Stimulated activated CD8-positive, alpha-beta memory T cell treated with anti-CD3 and anti-CD28 coated beads, Interleukin-4, amount 100 ng/mL, for 24 hours (primary cell): ENCODE data around the gene RAP1GAP.

Experiments
- DNase-seq: peaks from one replicate; pipeline ENCODE4 v3.0.0-alpha.2; 2020; ENCODE audit warnings: low read depth

The RAP1GAP gene

GRCh38 chr1:21590126-21590880, 78.9 kb downstream of the RAP1GAP start:
- no peak for DNase-seq

DNA sequence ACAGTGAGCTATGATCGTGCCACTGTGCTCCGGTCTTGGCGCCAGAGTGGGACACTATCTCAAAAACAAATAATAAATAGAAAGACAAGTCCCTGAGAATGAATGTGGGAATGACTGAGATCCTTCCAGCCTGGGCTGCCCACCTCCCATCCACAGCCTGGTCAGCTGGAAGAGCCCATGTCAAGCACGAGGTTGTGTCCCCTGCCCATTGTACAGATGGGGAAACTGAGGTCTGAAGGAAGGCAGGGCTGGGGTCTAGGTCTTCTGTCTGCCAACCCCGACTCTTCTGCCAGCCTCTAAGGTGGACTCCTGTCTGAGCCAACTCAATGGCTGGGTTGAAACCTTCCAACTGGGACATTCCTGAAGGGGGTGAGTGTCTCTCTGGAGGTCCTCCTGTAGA, 79.5 kb downstream of the RAP1GAP start:
- no peak for DNase-seq

DNA sequence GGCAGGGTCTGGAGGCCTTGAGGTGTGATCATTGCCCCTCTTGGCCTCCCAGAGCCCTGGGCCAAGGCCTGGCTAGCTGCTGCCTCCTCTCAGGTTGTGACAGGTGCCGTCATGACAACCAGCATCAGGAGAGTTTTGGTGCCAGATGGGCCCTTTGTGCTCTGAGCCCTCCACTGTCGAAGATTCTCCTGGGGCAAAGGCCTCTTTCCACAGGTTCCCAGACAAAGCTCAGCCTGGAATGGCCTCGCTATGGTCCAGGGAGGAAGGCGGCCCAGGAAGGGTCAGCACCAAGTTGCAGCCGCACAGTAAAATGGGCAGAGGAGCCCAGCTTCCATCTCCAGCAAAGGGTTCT, 81.6 kb downstream of the RAP1GAP start:
- DNase-seq, result no peak

DNA sequence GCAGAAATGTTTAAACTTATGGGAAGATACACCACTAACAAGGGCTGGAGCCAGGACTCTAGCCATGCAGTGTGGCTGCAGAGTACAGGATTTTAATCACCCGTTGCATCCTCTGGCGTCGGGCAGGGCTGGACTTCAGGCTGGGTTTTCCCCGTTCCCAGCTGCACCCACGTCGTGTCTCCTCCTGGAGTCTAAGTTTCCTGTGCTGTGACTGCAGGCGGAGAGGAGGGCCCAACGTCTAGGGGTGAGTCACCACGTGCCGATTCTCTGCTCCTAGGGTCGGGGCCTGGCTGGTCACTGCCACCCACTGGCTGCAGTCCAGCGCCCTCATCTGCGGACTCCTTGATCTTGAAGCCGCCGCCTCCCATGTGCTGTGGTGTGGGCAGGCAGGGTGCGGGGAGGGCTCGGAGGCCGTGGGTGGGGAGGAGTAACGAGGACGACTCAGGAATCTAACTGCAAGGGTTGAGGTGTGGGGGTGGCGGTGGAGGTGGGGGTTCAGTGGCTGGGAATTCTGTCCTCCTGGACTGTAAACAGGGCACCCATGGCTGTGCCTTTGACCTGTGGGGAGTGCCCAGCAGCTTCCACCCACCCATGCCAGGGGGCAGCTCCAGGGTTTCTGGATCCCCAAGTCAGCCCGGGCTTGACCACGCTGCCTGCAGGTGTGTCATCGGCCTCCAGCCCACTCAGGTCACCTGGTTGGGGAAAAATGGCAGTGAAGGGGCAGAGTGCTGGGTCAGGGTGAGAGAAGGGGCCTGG, 82.1 kb downstream of the RAP1GAP start:
- DNase-seq, result no peak

DNA sequence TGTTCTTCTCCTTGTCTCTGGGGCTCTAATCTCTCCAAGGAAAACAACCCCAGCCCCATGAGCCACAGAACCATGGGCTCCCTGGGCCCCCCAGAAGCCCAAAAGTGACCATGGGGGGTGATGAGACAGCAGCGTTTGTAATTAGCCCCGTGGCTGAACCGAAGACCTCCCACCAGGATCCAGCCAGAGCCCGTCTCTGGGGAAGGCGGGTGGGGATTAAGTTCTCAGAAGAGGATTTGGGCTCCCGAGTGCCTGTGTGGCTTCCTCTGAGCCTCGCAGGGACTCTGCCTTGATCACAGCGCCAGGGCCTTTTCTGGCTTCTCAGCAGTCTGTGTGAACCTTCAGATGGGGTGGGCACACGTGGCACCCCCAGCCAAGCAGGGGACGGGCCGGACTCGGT, 82.9 kb downstream of the RAP1GAP start:
- DNase-seq, result no peak

- no peak for DNase-seq
Observed at GRCh38 chr1:21585037-21585436, 84.1 kb downstream of the RAP1GAP start.

DNA sequence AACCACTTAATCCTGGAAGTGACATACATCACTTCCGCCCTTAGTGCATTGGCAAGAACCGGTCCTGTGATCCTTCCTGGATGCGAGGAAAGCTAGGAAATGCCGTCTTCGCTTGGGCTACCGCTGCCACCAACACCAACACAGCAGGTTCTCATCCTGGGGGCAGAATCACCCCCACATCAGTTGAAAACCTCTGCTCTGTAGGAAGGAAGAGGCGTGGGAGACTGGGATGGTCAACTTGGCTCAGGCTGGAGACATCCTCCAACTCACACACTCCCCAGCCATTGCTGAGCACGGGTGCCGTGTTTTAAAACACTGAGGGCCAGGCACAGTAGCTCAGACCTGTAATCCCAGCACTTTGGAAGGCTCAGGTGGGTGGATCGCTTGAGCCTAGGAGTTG, 85.1 kb downstream of the RAP1GAP start:
- DNase-seq, result no peak

DNA sequence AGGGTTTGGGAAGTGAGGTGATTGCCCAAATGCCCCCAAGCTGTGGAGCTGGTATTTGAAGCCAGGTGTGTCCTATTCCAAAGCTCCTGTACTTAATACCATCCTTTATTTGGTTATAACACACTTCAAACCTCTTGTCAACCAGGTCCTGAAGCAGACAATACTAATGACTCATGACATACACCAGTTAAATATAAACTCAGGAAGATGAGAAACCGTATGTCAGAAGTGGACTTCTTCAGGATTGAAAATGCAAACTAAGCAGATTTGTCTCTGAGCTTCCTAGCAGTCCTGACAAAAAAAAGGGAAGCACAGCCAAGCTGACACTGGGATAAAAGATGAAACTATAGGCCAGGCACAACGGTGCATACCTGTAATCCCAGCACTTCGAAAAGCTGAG, 89.4 kb downstream of the RAP1GAP start:
- no peak for DNase-seq

- no peak for DNase-seq
Observed at GRCh38 chr1:21577933-21578332, 91.2 kb downstream of the RAP1GAP start.

DNA sequence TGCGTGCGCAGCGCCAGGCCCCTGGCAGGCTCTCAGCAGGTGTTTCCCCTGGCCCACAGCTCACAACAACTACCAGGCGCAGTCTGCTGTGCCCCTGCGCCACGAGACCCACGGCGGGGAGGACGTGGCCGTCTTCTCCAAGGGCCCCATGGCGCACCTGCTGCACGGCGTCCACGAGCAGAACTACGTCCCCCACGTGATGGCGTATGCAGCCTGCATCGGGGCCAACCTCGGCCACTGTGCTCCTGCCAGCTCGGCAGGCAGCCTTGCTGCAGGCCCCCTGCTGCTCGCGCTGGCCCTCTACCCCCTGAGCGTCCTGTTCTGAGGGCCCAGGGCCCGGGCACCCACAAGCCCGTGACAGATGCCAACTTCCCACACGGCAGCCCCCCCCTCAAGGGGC, 91.8 kb downstream of the RAP1GAP start:
- no peak for DNase-seq

DNA sequence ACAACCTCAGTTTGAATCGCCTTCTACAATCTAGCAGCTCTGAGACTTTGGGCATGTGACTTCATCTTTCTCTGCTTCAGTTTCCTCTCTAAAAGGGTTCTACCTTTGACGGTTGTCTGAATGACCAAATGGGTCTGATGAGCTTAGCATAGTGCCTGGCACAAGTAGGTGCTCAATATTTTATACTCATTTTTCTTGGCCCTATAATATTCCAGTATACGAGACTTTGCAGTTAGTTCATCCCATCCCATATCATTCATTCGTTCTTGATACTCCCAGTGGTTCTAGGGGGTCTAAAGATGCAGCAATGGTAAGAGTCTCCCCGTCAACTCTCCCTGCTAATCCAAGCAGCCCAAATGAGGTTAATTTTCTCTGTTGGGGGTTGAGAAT, 92.4 kb downstream of the RAP1GAP start:
- no peak for DNase-seq

- no peak for DNase-seq
Observed at GRCh38 chr1:21576031-21576797, 92.9 kb downstream of the RAP1GAP start.

DNA sequence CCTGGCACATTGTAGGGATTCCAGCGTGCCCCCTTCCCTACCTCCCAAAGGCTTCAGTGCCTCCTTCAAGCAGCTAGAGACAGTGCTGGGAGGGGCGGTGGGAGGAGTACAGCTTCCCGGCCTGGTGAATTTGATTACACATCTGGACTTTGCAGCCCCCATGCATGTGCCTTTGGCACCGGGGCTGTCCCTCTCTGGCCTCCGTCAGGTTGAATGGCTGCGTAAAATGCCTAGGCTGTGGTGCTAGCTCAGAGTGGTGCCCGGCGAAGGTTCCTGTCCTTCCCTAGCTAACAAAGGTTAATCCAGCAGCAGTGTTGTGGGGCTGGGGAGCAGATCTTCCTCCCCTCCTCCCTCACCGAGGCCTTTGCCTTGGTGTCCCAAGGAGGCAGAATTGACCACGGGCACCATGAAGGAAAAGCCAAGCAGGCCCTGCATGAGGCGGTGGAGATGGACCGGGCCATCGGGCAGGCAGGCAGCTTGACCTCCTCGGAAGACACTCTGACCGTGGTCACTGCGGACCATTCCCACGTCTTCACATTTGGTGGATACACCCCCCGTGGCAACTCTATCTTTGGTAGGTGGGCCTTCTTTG, 93.7 kb downstream of the RAP1GAP start:
- DNase-seq, result no peak

GRCh38 chr1:21574466-21575151, 94.5 kb downstream of the RAP1GAP start:
- no peak for DNase-seq

- DNase-seq, result no peak
Observed at GRCh38 chr1:21573971-21574465, 95.1 kb downstream of the RAP1GAP start.

DNA sequence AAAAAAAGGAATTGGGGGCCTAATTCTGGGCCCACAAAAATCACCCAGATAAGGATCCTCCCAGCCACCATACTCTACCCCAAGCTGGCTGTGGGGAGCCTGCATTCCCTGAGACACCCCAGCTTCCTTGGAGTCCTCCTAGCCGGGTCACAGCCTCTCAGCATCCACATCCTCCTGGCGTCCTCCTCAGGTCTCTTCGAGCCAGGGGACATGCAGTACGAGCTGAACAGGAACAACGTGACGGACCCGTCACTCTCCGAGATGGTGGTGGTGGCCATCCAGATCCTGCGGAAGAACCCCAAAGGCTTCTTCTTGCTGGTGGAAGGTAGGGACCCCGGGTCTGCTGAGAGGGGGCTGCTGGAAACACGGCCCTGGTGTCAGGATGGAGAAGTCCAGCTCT, 95.7 kb downstream of the RAP1GAP start:
- no peak for DNase-seq

DNA sequence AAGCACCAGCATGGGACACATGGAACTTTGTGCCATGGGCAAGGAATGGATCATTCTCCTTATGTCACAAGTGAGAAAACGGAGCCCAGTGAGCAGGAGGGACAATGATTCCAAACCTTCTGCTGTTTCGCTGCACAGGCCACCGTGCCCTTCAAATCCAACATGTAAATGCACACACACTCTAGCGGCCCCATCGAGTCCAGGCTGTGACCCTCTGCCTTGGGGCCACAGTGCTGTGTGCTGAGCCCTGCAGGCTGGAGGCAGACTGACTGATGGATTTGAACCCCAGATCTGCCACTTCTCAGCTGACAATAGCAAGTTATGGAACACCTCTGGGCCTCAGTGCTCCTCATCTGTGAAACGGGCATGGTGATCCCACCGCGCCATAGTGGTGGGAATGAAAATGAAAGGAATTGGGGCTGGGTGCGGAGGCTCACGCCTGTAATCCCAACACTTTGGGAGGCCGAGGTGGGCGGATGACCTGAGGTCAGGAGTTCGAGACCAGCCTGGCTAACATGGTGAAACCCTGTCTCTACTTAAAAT, 96.4 kb downstream of the RAP1GAP start:
- DNase-seq, result no peak

DNA sequence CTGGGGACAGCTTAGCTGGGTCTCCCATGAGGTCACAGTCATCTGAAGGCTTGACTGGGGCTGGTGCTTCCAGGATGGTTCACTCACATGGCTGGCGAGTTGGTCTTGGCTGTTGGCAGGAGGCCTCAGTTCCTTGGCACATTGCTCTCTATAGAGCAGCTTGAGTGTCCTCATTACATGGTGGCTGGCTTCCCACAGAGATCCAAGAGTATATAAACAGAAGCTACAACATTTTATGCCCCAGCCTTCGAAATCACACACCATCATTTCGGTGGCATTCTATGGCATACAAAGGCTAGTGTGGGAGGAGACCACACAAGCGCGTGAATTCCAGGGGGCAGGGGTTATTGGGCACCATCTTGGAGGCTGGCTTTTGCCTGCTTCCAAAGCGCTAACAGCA, 96.9 kb downstream of the RAP1GAP start:
- no peak for DNase-seq

DNA sequence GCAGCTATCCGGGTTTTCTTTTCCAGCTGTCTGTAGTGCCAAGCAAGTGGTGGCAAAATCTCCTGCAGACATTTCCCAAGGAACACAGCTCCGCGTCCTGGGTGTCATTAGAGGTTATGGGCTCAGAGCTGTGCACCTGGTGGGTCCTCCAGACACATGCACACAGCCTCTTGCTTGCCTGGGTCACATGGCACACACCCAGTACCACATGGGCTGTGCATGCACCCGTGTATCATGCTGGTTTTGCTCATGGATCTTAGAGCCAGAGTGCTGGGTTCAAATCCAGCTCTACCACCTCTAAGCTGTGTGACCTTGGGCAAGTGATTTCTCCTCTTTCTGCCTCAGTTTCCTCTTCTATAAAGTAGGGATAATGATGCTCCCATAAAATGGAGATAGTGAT, 98.3 kb downstream of the RAP1GAP start:
- no peak for DNase-seq

GRCh38 chr1:21570528-21570875, 98.7 kb downstream of the RAP1GAP start:
- DNase-seq, result no peak

GRCh38 chr1:21569820-21570527, 99.2 kb downstream of the RAP1GAP start:
- no peak for DNase-seq
